Neural progenitor cell (in vitro differentiated cells): Measurements from ENCODE around the gene CIB1. TPM values are rescaled to one million over a fixed set of nuclear protein-coding genes. Genes with fewer than 3 reads are reported as not detected.

Experiments
- DNase-seq: peaks from one replicate; pipeline ENCODE4 v3.0.0-alpha.2; 2016; ENCODE audit warnings: low spot score
- H2AFZ ChIP-seq: fragments of 200-600 bp; sonication (generic); replicated peaks from 2 replicates; pipeline ENCODE4 v1.6.1; 2016; ENCODE audit warnings: antibody characterized with exemption
- H3F3A ChIP-seq: fragments of 200-600 bp; sonication (generic); 2 replicates; pipeline ENCODE4 v1.6.1; 2016; ENCODE audit warnings: antibody characterized with exemption, low read depth
- H3K27ac ChIP-seq: fragments of 200-600 bp; sonication (generic); 2 replicates; pipeline ENCODE4 v1.5.1; 2016; ENCODE audit warnings: mild to moderate bottlenecking
- H3K27me3 ChIP-seq: fragments of 200-600 bp; sonication (generic); 2 replicates; pipeline ENCODE4 v1.6.1; 2016; ENCODE audit warnings: mild to moderate bottlenecking, moderate library complexity
- H3K36me3 ChIP-seq: fragments of 200-600 bp; sonication (generic); 2 replicates; pipeline ENCODE4 v1.5.1; 2016
- H3K4me1 ChIP-seq: fragments of 200-600 bp; sonication (generic); 2 replicates; pipeline ENCODE4 v1.6.1; 2016; ENCODE audit warnings: mixed run types
- H3K4me2 ChIP-seq: fragments of 200-600 bp; sonication (generic); 2 replicates; pipeline ENCODE4 v1.6.1; 2016
- H3K4me3 ChIP-seq: fragments of 200-600 bp; sonication (generic); 2 replicates; pipeline ENCODE4 v1.5.1; 2016
- H3K79me2 ChIP-seq: fragments of 200-600 bp; sonication (generic); 2 replicates; pipeline ENCODE4 v1.6.1; 2016; ENCODE audit warnings: low read depth
- H3K9ac ChIP-seq: fragments of 200-600 bp; sonication (generic); 2 replicates; pipeline ENCODE4 v1.6.1; 2016
- H3K9me3 ChIP-seq: fragments of 200-600 bp; sonication (generic); 2 replicates; pipeline ENCODE4 v1.5.1; 2016; ENCODE audit warnings: low read depth
- H4K20me1 ChIP-seq: fragments of 200-600 bp; sonication (generic); 2 replicates; pipeline ENCODE4 v1.6.1; 2016; ENCODE audit warnings: low read depth
- H3K27ac Mint-ChIP-seq: 3 replicates; pipeline ENCODE4 v1.8.0; 2021; ENCODE audit warnings: mixed read lengths
- H3K27me3 Mint-ChIP-seq: 2 replicates; pipeline ENCODE4 v1.8.0; 2022; ENCODE audit warnings: low read depth, mild to moderate bottlenecking, inconsistent platforms, moderate library complexity, mixed read lengths; ENCODE audit not compliant: insufficient read depth
- H3K36me3 Mint-ChIP-seq: 3 replicates; pipeline ENCODE4 v1.8.0; 2021; ENCODE audit warnings: mixed read lengths
- H3K4me1 Mint-ChIP-seq: 3 replicates; pipeline ENCODE4 v1.8.0; 2021; ENCODE audit warnings: mixed read lengths
- H3K4me3 Mint-ChIP-seq: 3 replicates; pipeline ENCODE4 v1.8.0; 2021; ENCODE audit warnings: mild to moderate bottlenecking, moderate library complexity, mixed read lengths
- H3K9me3 Mint-ChIP-seq: 3 replicates; pipeline ENCODE4 v1.8.0; 2020; ENCODE audit warnings: mixed read lengths
- CTCF ChIP-seq: fragments of 200-600 bp; sonication (generic); IDR thresholded peaks from 2 replicates; pipeline ENCODE4 v1.5.1; 2017; ENCODE audit warnings: antibody characterized with exemption, mild to moderate bottlenecking
- EZH2 ChIP-seq: fragments of 200-600 bp; sonication (generic); IDR thresholded peaks from 2 replicates; pipeline ENCODE4 v1.6.1; 2017; ENCODE audit warnings: antibody characterized with exemption, mild to moderate bottlenecking, moderate library complexity
- EZH2phosphoT487 ChIP-seq: fragments of 200-600 bp; sonication (generic); IDR thresholded peaks from 2 replicates; pipeline ENCODE4 v1.6.1; 2017; ENCODE audit warnings: antibody characterized with exemption
- total RNA-seq: library from RNA; depleted of rRNA; stranded (reverse); fragments of >200 nt; gene quantifications from 2 replicates; pipeline ENCODE4 v1.2.3, GENCODE V29; 2015; ENCODE audit warnings: low replicate concordance

The CIB1 gene
- total RNA-seq, 1 donor from 2014 or later, result 5.2 TPM

- H3K9ac ChIP-seq, result peak overlapping the region; percentile 54
- H3K79me2 ChIP-seq, result peaks cover 53% of the 10 kb centered on the region
- peaks cover 3% of the 10 kb centered on the region for H3K36me3 ChIP-seq
- H3K9me3 Mint-ChIP-seq, result no peaks in the 10 kb centered on the region
- H3K4me1 Mint-ChIP-seq, result peaks cover 27% of the 10 kb centered on the region
- peak overlapping the region; percentile 98 for H3K4me3 Mint-ChIP-seq
- H3K4me1 ChIP-seq, result peaks cover 24% of the 10 kb centered on the region
- DNase-seq, result no peak
- peaks cover 19% of the 10 kb centered on the region for H3K36me3 Mint-ChIP-seq
- H3K4me2 ChIP-seq, result peak overlapping the region; percentile 86
- peaks cover 5% of the 10 kb centered on the region for H3K27me3 Mint-ChIP-seq
- TF ChIP-seq EZH2 (no peak), CTCF (no peak), EZH2phosphoT487 (no peak)
- H2AFZ ChIP-seq, result no peak overlapping the region
- H3K27ac Mint-ChIP-seq, result no peak overlapping the region
- peaks cover 34% of the 10 kb centered on the region for H4K20me1 ChIP-seq
- no peaks in the 10 kb centered on the region for H3K9me3 ChIP-seq
- peaks cover 17% of the 10 kb centered on the region for H3F3A ChIP-seq
- peak overlapping the region; percentile 58 for H3K4me3 ChIP-seq
- no peaks in the 10 kb centered on the region for H3K27me3 ChIP-seq
- H3K27ac ChIP-seq, result no peak overlapping the region
Measured at GRCh38 chr15:90266485-90266884, 32.7 kb upstream of the CIB1 start.

- Mint-ChIP-seq H3K36me3 (peaks cover 16% of the 10 kb centered on the region), H3K4me3 (peak overlapping the region; percentile 98), H3K27me3 (peaks cover 7% of the 10 kb centered on the region), H3K4me1 (peaks cover 27% of the 10 kb centered on the region), H3K27ac (peak overlapping the region; percentile 98), H3K9me3 (no peaks in the 10 kb centered on the region)
- Histone ChIP-seq H3K4me3 (peak overlapping the region; percentile 58), H3K9me3 (no peaks in the 10 kb centered on the region), H3K36me3 (peaks cover 3% of the 10 kb centered on the region), H3K79me2 (peaks cover 51% of the 10 kb centered on the region), H2AFZ (peak overlapping the region; percentile 93), H3K4me2 (peak overlapping the region; percentile 86), H3K4me1 (peaks cover 24% of the 10 kb centered on the region), H3K27ac (peak overlapping the region; percentile 87), H3F3A (peaks cover 17% of the 10 kb centered on the region), H3K27me3 (no peaks in the 10 kb centered on the region), H3K9ac (peak overlapping the region; percentile 54), H4K20me1 (peaks cover 34% of the 10 kb centered on the region)
- TF ChIP-seq CTCF (no peak), EZH2 (no peak), EZH2phosphoT487 (no peak)
- DNase-seq, result no peak
Measured at GRCh38 chr15:90266061-90266431, 32.3 kb upstream of the CIB1 start.

- no peak for TF ChIP-seq CTCF
- TF ChIP-seq EZH2, result no peak
- no peak for TF ChIP-seq EZH2phosphoT487
- Mint-ChIP-seq H3K4me1 (peaks cover 27% of the 10 kb centered on the region), H3K9me3 (no peaks in the 10 kb centered on the region)
Measured at GRCh38 chr15:90265271-90266060, 31.7 kb upstream of the CIB1 start, which contains the start of gene NGRN. Gene NGRN, plus strand, starts transcription at chr15:90265672. Its CDS starts 41 bp downstream, at chr15:90265713.

More at GRCh38 chr15:90265271-90266060, 31.7 kb upstream of the CIB1 start, which contains the start of gene NGRN:
- Histone ChIP-seq H3F3A (peaks cover 17% of the 10 kb centered on the region), H3K4me1 (peaks cover 24% of the 10 kb centered on the region), H3K27me3 (no peaks in the 10 kb centered on the region), H3K36me3 (peaks cover 3% of the 10 kb centered on the region), H3K4me3 (peak within 1 kb of the TSS; percentile 58), H4K20me1 (peaks cover 29% of the 10 kb centered on the region), H3K27ac (peak within 1 kb of the TSS; percentile 87), H3K79me2 (peaks cover 49% of the 10 kb centered on the region), H3K4me2 (peak within 1 kb of the TSS; percentile 86), H3K9ac (peak within 1 kb of the TSS; percentile 54), H3K9me3 (no peaks in the 10 kb centered on the region), H2AFZ (peak within 1 kb of the TSS; percentile 93)
- peak within 1 kb of the TSS; percentile 98 for H3K4me3 Mint-ChIP-seq
- H3K27me3 Mint-ChIP-seq, result peaks cover 7% of the 10 kb centered on the region
- H3K36me3 Mint-ChIP-seq, result peaks cover 14% of the 10 kb centered on the region
- DNase-seq, result peak; percentile 82
- H3K27ac Mint-ChIP-seq, result peak within 1 kb of the TSS; percentile 98
